Bronchial epithelial cell (primary cell): ENCODE data around the gene MAFG. TPM values are rescaled to one million over a fixed set of nuclear protein-coding genes. Genes with fewer than 3 reads are reported as not detected.
A peak's percentile ranks its signal among the peaks of the same experiment; 100 is the strongest.

Source experiments
- DNase-seq: peaks from one replicate; pipeline ENCODE4 v3.0.0-alpha.2; 2010; ENCODE audit warnings: low read depth
- FAIRE-seq: peaks from 2 replicates; lab custom pipeline; 2011; peaks lifted over from hg19 to GRCh38; lab: Jason Lieb, UNC
- H3K27me3 ChIP-seq: 2 replicates; pipeline ENCODE4 v1.5.1; 2011; ENCODE audit warnings: low read length; ENCODE audit not compliant: control insufficient read depth, insufficient read depth
- H3K36me3 ChIP-seq: 2 replicates; pipeline ENCODE4 v1.5.1; 2011; ENCODE audit warnings: low read length; ENCODE audit not compliant: control insufficient read depth, insufficient read depth
- H3K4me3 ChIP-seq: 2 replicates; pipeline ENCODE4 v1.5.1; 2011; ENCODE audit warnings: mild to moderate bottlenecking, low read depth, low read length, control low read depth
- CTCF ChIP-seq: IDR thresholded peaks from 2 replicates; pipeline ENCODE4 v1.5.1; 2011; ENCODE audit warnings: mild to moderate bottlenecking, moderate library complexity, low read length, control low read depth, inconsistent platforms; ENCODE audit not compliant: insufficient read depth, severe bottlenecking
- total RNA-seq: library from RNA; depleted of rRNA; stranded (reverse); fragments of >200 nt; gene quantifications from 2 replicates; pipeline ENCODE4 v1.2.1, GENCODE V29; 2014

MAFG gene
- total RNA-seq, 1 donor from 2014 or later = 16.8 TPM

- FAIRE-seq = no peak
- H3K4me3 ChIP-seq = peak overlapping the region; percentile 64
- H3K36me3 ChIP-seq = peaks cover 31% of the 10 kb centered on the region
- no peak for TF ChIP-seq CTCF
- no peak for DNase-seq
- no peaks in the 10 kb centered on the region for H3K27me3 ChIP-seq
These were observed 36.3 kb downstream of the MAFG start for GRCh38 chr17:81891303-81891552.

GRCh38 chr17:81890447-81891302 is 36.9 kb downstream of the MAFG start:
- FAIRE-seq (no peak), DNase-seq (no peak)
- Histone ChIP-seq H3K4me3 (peak overlapping the region; percentile 64), H3K27me3 (no peaks in the 10 kb centered on the region), H3K36me3 (peaks cover 32% of the 10 kb centered on the region)
- no peak for TF ChIP-seq CTCF

- FAIRE-seq (no peak), DNase-seq (no peak)
- no peak for TF ChIP-seq CTCF
- Histone ChIP-seq H3K36me3 (peaks cover 36% of the 10 kb centered on the region), H3K4me3 (no peak overlapping the region), H3K27me3 (no peaks in the 10 kb centered on the region)
These were observed 37.9 kb downstream of the MAFG start for GRCh38 chr17:81889602-81890001.

GRCh38 chr17:81888988-81889595 is 38.4 kb downstream of the MAFG start:
- DNase-seq (no peak), FAIRE-seq (no peak)
- no peak overlapping the region for H3K4me3 ChIP-seq
- no peaks in the 10 kb centered on the region for H3K27me3 ChIP-seq
- no peak for TF ChIP-seq CTCF
- peaks cover 35% of the 10 kb centered on the region for H3K36me3 ChIP-seq

GRCh38 chr17:81888105-81888987 is 39.2 kb downstream of the MAFG start:
- no peak for TF ChIP-seq CTCF
- no peak for DNase-seq
- no peak for FAIRE-seq
- Histone ChIP-seq H3K27me3 (no peaks in the 10 kb centered on the region), H3K4me3 (no peak overlapping the region), H3K36me3 (peaks cover 33% of the 10 kb centered on the region)
